CD14-positive monocyte (primary cell): ENCODE measurements around the gene MAP2K6. TPM values are rescaled to one million over a fixed set of nuclear protein-coding genes. Genes with fewer than 3 reads are reported as not detected.

Source experiments
- DNase-seq, 3 donors: peaks; one replicate each; pipeline ENCODE4 v3.0.0-alpha.2; 2011 to 2022
- H2AFZ ChIP-seq: 2 replicates; pipeline ENCODE4 v1.6.0; 2012; ENCODE audit warnings: mild to moderate bottlenecking, low read depth, low read length, inconsistent platforms; ENCODE audit not compliant: insufficient read depth, poor library complexity, severe bottlenecking
- H3K27ac ChIP-seq, 2 donors: 1 replicate in 1 of 2; 2 replicates in 1 of 2; pipeline ENCODE4 v1.5.1; 2012 to 2013; ENCODE audit warnings: low read length in 2 of 2, control low read depth in 1 of 2, inconsistent platforms in 1 of 2, low read depth in 1 of 2, mild to moderate bottlenecking in 1 of 2
- H3K27me3 ChIP-seq, 2 donors: one replicate each; pipeline versions ENCODE4 v1.6.0 to v1.6.1; 2011 to 2013; ENCODE audit warnings: low read length in 2 of 2; ENCODE audit not compliant: control insufficient read depth in 2 of 2, insufficient read depth in 2 of 2
- H3K36me3 ChIP-seq, 2 donors: replicated peaks in 1 of 2; 1 replicate in 1 of 2; 2 replicates in 1 of 2; pipeline versions ENCODE4 v1.5.1 to v1.6.1; 2012 to 2013; ENCODE audit warnings: low read length in 2 of 2, control low read depth in 1 of 2, inconsistent platforms in 1 of 2, mild to moderate bottlenecking in 1 of 2; ENCODE audit not compliant: insufficient read depth in 2 of 2, control insufficient read depth in 1 of 2
- H3K4me1 ChIP-seq, 2 donors: 1 replicate in 1 of 2; 2 replicates in 1 of 2; pipeline versions ENCODE4 v1.5.1 to v1.6.1; 2012 to 2013; ENCODE audit warnings: low read length in 2 of 2, control low read depth in 1 of 2, inconsistent platforms in 1 of 2, mild to moderate bottlenecking in 1 of 2, moderate library complexity in 1 of 2; ENCODE audit not compliant: insufficient read depth in 2 of 2, control insufficient read depth in 1 of 2
- H3K4me2 ChIP-seq: replicated peaks from 2 replicates; pipeline ENCODE3; 2012; ENCODE audit warnings: low read length, moderate library complexity, mild to moderate bottlenecking; ENCODE audit not compliant: poor library complexity, severe bottlenecking; ENCODE audit errors: extremely low read depth
- H3K4me3 ChIP-seq, 3 experiments: fragments of 200-600 bp in 1 of 3; sonication (generic) in 1 of 3; replicated peaks in 1 of 3; 1 replicate in 2 of 3; 2 replicates in 1 of 3; pipeline ENCODE4 v1.5.1; 2011 to 2013; ENCODE audit warnings: low read length in 3 of 3, mild to moderate bottlenecking in 3 of 3, control low read depth in 2 of 3, low read depth in 2 of 3, inconsistent platforms in 1 of 3, moderate library complexity in 1 of 3
- H3K79me2 ChIP-seq: 2 replicates; pipeline ENCODE4 v1.6.0; 2012; ENCODE audit warnings: mild to moderate bottlenecking, control low read depth, inconsistent platforms, low read length, moderate library complexity; ENCODE audit not compliant: insufficient read depth
- H3K9ac ChIP-seq: 2 replicates; pipeline ENCODE4 v1.6.0; 2017; ENCODE audit warnings: low read length, mild to moderate bottlenecking; ENCODE audit not compliant: insufficient read depth, poor library complexity, severe bottlenecking
- H3K9me3 ChIP-seq, 2 donors: replicated peaks in 1 of 2; 1 replicate in 1 of 2; 2 replicates in 1 of 2; pipeline versions ENCODE4 v1.5.1 to v1.6.1; 2012 to 2013; ENCODE audit warnings: low read length in 2 of 2, control low read depth in 1 of 2; ENCODE audit not compliant: control insufficient read depth in 1 of 2, insufficient read depth in 1 of 2
- H4K20me1 ChIP-seq: 2 replicates; pipeline ENCODE4 v1.6.0; 2012; ENCODE audit warnings: mild to moderate bottlenecking, low read length, control low read depth, moderate library complexity; ENCODE audit not compliant: insufficient read depth
- H3K27ac Mint-ChIP-seq, 7 donors: one replicate each; pipeline ENCODE4 v1.8.0; 2020; ENCODE audit warnings: mild to moderate bottlenecking in 7 of 7, mixed read lengths in 7 of 7, moderate library complexity in 6 of 7, inconsistent platforms in 2 of 7
- H3K27me3 Mint-ChIP-seq, 3 donors: one replicate each; pipeline ENCODE4 v1.8.0; 2021 to 2022; ENCODE audit warnings: low read depth in 3 of 3, mild to moderate bottlenecking in 3 of 3, mixed read lengths in 3 of 3, moderate library complexity in 3 of 3, inconsistent platforms in 1 of 3
- H3K36me3 Mint-ChIP-seq, 2 donors: one replicate each; pipeline ENCODE4 v1.8.0; 2020; ENCODE audit warnings: mixed read lengths in 2 of 2, inconsistent platforms in 1 of 2, mild to moderate bottlenecking in 1 of 2
- H3K4me1 Mint-ChIP-seq: one replicate; pipeline ENCODE4 v1.8.0; 2020; ENCODE audit warnings: mild to moderate bottlenecking, mixed read lengths
- H3K4me3 Mint-ChIP-seq, 2 donors: one replicate each; pipeline ENCODE4 v1.8.0; 2020; ENCODE audit warnings: mild to moderate bottlenecking in 2 of 2, mixed read lengths in 2 of 2, moderate library complexity in 1 of 2
- H3K9me3 Mint-ChIP-seq, 7 donors: one replicate each; pipeline ENCODE4 v1.8.0; 2020 to 2022; ENCODE audit warnings: mixed read lengths in 7 of 7, mild to moderate bottlenecking in 6 of 7, moderate library complexity in 6 of 7, inconsistent platforms in 2 of 7
- WGBS: methylation state at CpG from one replicate; pipeline ENCODE4 v1.1.5; 2013; ENCODE audit warnings: missing lambda C conversion rate; ENCODE audit not compliant: insufficient coverage; 5-methylcytosine and 5-hydroxymethylcytosine counted together
- intact Hi-C, 2 donors: fragments of 100-400 bp; cut with micrococcal nuclease; formaldehyde crosslinking; loops; one replicate each; pipeline versions ENCODE4 v1.15.0 to v1.15.1; 2023
- polyA plus RNA-seq, 3 donors: library from polyadenylated mRNA; depleted of rRNA in 1 of 3; unstranded in 2 of 3; stranded (reverse) in 1 of 3; fragments of 300-500 nt in 2 of 3; fragments of >200 nt in 1 of 3; fragmentation: Illumina TruSeq in 2 of 3; gene quantifications; 1 replicate in 2 of 3; 2 replicates in 1 of 3; pipeline ENCODE4 v1.2.3, GENCODE V29; 2012 to 2021
- TF ChIP-seq, protein P1 (sequence below): fragments of 200-600 bp; IDR thresholded peaks from one replicate; pipeline ENCODE4 v1.8.0; 2022; ENCODE audit warnings: antibody characterized with exemption, mild to moderate bottlenecking

The MAP2K6 gene
- polyA plus RNA-seq, 3 donors = 13.5 to 28.9 (median 18.5) TPM

DNA sequence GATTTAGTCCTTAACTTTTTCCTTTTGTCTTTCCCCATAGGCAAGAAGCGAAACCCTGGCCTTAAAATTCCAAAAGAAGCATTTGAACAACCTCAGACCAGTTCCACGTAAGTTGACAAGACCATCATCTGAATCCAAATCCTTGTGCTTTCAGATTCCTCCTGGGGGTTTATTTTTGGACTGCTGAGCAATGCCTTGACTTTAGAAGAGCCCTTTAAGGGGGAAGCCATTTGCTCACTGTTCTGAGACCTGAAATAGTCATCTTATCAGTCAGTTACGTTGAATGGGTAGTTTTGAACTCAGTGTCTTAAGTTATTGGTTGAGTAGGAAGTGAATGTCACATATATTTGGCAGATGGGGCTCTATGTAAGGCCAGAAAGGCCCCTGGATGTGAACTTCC lies 91.2 kb downstream of the MAP2K6 start:
- Mint-ChIP-seq H3K27ac (peak overlapping the region in 1 of 7 donors; percentile 19), H3K27me3 (peaks cover 0 to 1% (median 0%) of the 10 kb centered on the region in 3 donors), H3K4me1 (peaks cover 67% of the 10 kb centered on the region), H3K4me3 (no peak overlapping the region), H3K36me3 (peaks cover 51 to 65% of the 10 kb centered on the region in 2 donors), H3K9me3 (peaks cover 0 to 2% (median 0%) of the 10 kb centered on the region in 7 donors)
- Histone ChIP-seq H3K4me3 (no peak overlapping the region), H3K4me1 (peaks cover 31 to 45% of the 10 kb centered on the region in 2 donors), H2AFZ (no peak overlapping the region), H3K4me2 (no peak overlapping the region), H3K27me3 (no peaks in the 10 kb centered on the region), H4K20me1 (no peaks in the 10 kb centered on the region), H3K79me2 (peaks cover 85% of the 10 kb centered on the region), H3K9me3 (peaks cover 0 to 3% of the 10 kb centered on the region in 2 donors), H3K27ac (peak overlapping the region in 1 of 2 donors; percentile 23), H3K9ac (no peak overlapping the region), H3K36me3 (peaks cover 16 to 54% of the 10 kb centered on the region in 2 donors)
- TF ChIP-seq, protein P1, sequence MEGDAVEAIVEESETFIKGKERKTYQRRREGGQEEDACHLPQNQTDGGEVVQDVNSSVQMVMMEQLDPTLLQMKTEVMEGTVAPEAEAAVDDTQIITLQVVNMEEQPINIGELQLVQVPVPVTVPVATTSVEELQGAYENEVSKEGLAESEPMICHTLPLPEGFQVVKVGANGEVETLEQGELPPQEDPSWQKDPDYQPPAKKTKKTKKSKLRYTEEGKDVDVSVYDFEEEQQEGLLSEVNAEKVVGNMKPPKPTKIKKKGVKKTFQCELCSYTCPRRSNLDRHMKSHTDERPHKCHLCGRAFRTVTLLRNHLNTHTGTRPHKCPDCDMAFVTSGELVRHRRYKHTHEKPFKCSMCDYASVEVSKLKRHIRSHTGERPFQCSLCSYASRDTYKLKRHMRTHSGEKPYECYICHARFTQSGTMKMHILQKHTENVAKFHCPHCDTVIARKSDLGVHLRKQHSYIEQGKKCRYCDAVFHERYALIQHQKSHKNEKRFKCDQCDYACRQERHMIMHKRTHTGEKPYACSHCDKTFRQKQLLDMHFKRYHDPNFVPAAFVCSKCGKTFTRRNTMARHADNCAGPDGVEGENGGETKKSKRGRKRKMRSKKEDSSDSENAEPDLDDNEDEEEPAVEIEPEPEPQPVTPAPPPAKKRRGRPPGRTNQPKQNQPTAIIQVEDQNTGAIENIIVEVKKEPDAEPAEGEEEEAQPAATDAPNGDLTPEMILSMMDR = no peak
- intact Hi-C loops = no loop called here
- 100% methylated on average over 1 of the region's 3 CpGs for WGBS
- no peak for DNase-seq

GRCh38 chr17:69506489-69506888 lies 92.0 kb downstream of the MAP2K6 start:
- H3K36me3 ChIP-seq = peaks cover 16 to 60% of the 10 kb centered on the region in 2 donors
- peaks cover 91% of the 10 kb centered on the region for H3K79me2 ChIP-seq
- Mint-ChIP-seq H3K4me1 (peaks cover 62% of the 10 kb centered on the region), H3K27me3 (peaks cover 0 to 1% (median 0%) of the 10 kb centered on the region in 3 donors), H3K4me3 (no peak overlapping the region), H3K9me3 (peaks cover 0 to 2% (median 0%) of the 10 kb centered on the region in 7 donors), H3K36me3 (peaks cover 56 to 71% of the 10 kb centered on the region in 2 donors), H3K27ac (peak overlapping the region in 3 of 7 donors; percentile 7 to 79 (median 47))
- TF ChIP-seq, protein P1 = peak; percentile 25
- H3K4me2 ChIP-seq = no peak overlapping the region
- no peak for DNase-seq
- H4K20me1 ChIP-seq = peaks cover 3% of the 10 kb centered on the region
- intact Hi-C loops = no loop called here
- H3K9me3 ChIP-seq = peaks cover 0 to 3% of the 10 kb centered on the region in 2 donors
- no peak overlapping the region for H2AFZ ChIP-seq
- H3K27ac ChIP-seq = no peak overlapping the region
- H3K9ac ChIP-seq = no peak overlapping the region
- no peaks in the 10 kb centered on the region for H3K27me3 ChIP-seq
- no CpG with 5 or more reads among the region's 1 CpG for WGBS
- H3K4me3 ChIP-seq = no peak overlapping the region
- H3K4me1 ChIP-seq = peaks cover 24 to 38% of the 10 kb centered on the region in 2 donors
